ENCODE data around the gene UBE2G1. TPM values are rescaled to one million over a fixed set of nuclear protein-coding genes. Genes with fewer than 3 reads are reported as not detected.

UBE2G1 gene
- total and polyA plus RNA-seq, 2 of the 8 experiments (the other 6 are each of a cell fraction or from before 2014, with no cell fraction given) = 73.9 to 170 TPM

GRCh38 chr17:4309897-4310296, 56.6 kb downstream of the UBE2G1 start:
- no peak overlapping the region for H3K56ac ChIP-seq (replicated peaks; ENCODE audit: insufficient read length, low read depth, low read length)
- TF ChIP-seq RXRA (IDR thresholded peaks at IDR 0.05; ENCODE audit: insufficient read depth, low read depth, low read length) = no peak
- no peak for TF ChIP-seq SP4 (IDR thresholded peaks at IDR 0.05; ENCODE audit: low read length)
- TF ChIP-seq ASH2L (IDR thresholded peaks at IDR 0.05; ENCODE audit: low read length) = no peak
- no peak for TF ChIP-seq POU5F1 (IDR thresholded peaks at IDR 0.05; ENCODE audit: low read depth, low read length)
- no peak for TF ChIP-seq ATF3 (IDR thresholded peaks at IDR 0.05; ENCODE audit: insufficient read depth, low read depth, low read length)
- no peak for TF ChIP-seq CBX8 (IDR thresholded peaks at IDR 0.05; ENCODE audit: borderline replicate concordance, low read depth, low read length)
- no peak for TF ChIP-seq MAFK (IDR thresholded peaks at IDR 0.05; ENCODE audit: low read depth, low read length)
- TF ChIP-seq JUND (IDR thresholded peaks at IDR 0.05; ENCODE audit: low read length) = no peak
- TF ChIP-seq CTBP2 (IDR thresholded peaks at IDR 0.05; ENCODE audit: borderline replicate concordance, insufficient read depth, insufficient read length, low read length) = no peak
- no peak for TF ChIP-seq NRF1 (IDR thresholded peaks at IDR 0.05; ENCODE audit: low read depth, low read length)
- TF ChIP-seq E2F6 (IDR thresholded peaks at IDR 0.05) = no peak
- TF ChIP-seq NANOG (IDR thresholded peaks at IDR 0.05; ENCODE audit: insufficient read depth, low read depth, low read length, poor library complexity, severe bottlenecking) = no peak
- TF ChIP-seq CEBPB (IDR thresholded peaks at IDR 0.05; ENCODE audit: low read depth, low read length) = no peak

More at GRCh38 chr17:4309897-4310296, 56.6 kb downstream of the UBE2G1 start:
- Histone ChIP-seq H3K27me3 (replicated peaks in 1 of 4; ENCODE audit: control insufficient read depth in 3 of 4, extremely low read depth in 1 of 4, insufficient read depth in 3 of 4, low read length in 3 of 4) (no peaks in the 10 kb centered on the region), H3K4me3 (ENCODE audit: extremely low read depth in 1 of 4, insufficient read depth in 2 of 4, low read depth in 3 of 4, low read length in 4 of 4) (no peak overlapping the region), H4K8ac (ENCODE audit: extremely low read depth, insufficient read depth, low read length) (no peak overlapping the region), H3K4ac (replicated peaks; ENCODE audit: insufficient read length, low read depth, low read length) (no peak overlapping the region), H3K4me1 (replicated peaks in 1 of 4; ENCODE audit: control insufficient read depth in 3 of 4, insufficient read depth in 4 of 4, low read length in 3 of 4) (peaks cover 2 to 17% (median 5%) of the 10 kb centered on the region in 4 experiments; a peak in 5 of 7 replicates), H2BK15ac (ENCODE audit: low read length) (no peak overlapping the region), H2AK5ac (ENCODE audit: low read depth, low read length) (no peak overlapping the region), H3K18ac (ENCODE audit: extremely low read depth, low read length) (no peak overlapping the region), H3K23ac (ENCODE audit: insufficient read length) (no peak overlapping the region), H3K27ac (ENCODE audit: low read depth, low read length) (no peak overlapping the region), H3K14ac (ENCODE audit: insufficient read length) (no peak overlapping the region), H4K91ac (replicated peaks; ENCODE audit: insufficient read length, low read length) (no peak overlapping the region), H3K9me3 (ENCODE audit: insufficient read depth in 2 of 2, low read depth in 1 of 2, low read length in 1 of 2) (no peaks in the 10 kb centered on the region; a peak in 1 of 4 replicates), H2BK120ac (replicated peaks; ENCODE audit: low read depth, low read length) (no peak overlapping the region), H2BK5ac (ENCODE audit: low read depth, low read length) (no peak overlapping the region), H3K4me2 (ENCODE audit: insufficient read depth in 1 of 2, low read depth in 2 of 2, low read length in 2 of 2) (no peak overlapping the region), H3K9ac (replicated peaks in 1 of 4; ENCODE audit: extremely low read depth in 1 of 4, low read depth in 3 of 4, low read length in 3 of 4) (no peak overlapping the region), H4K5ac (ENCODE audit: insufficient read length, low read depth, low read length) (no peak overlapping the region), H2BK12ac (ENCODE audit: low read depth, low read length) (no peak overlapping the region), H2AFZ (ENCODE audit: low read length) (no peak overlapping the region), H3K79me2 (ENCODE audit: control insufficient read depth in 1 of 2, insufficient read depth in 2 of 2, low read length in 2 of 2) (peaks cover 19 to 86% of the 10 kb centered on the region in 2 experiments; a peak in 3 of 4 replicates), H4K20me1 (replicated peaks in 1 of 2; ENCODE audit: control insufficient read depth in 1 of 2, insufficient read depth in 2 of 2, low read length in 2 of 2) (peaks cover 2 to 10% of the 10 kb centered on the region in 2 experiments), H3K79me1 (ENCODE audit: low read depth, low read length) (peaks cover 3% of the 10 kb centered on the region; the same call in 1 of the 2 replicates), H2BK20ac (ENCODE audit: low read length) (no peak overlapping the region), H3K23me2 (ENCODE audit: low read depth, low read length) (no peaks in the 10 kb centered on the region), H3K36me3 (ENCODE audit: control insufficient read depth in 2 of 4, insufficient read depth in 4 of 4, low read length in 3 of 4) (peaks cover 0 to 13% (median 5%) of the 10 kb centered on the region in 4 experiments; a peak in 3 of 8 replicates)
- CTCF ChIA-PET (ENCODE audit: partially characterized antibody) = no interaction called here
- FAIRE-seq (no peak), DNase-seq (ENCODE audit: low read depth in 1 of 2, low spot score in 2 of 2) (no peak)
- POLR2A ChIA-PET (ENCODE audit: partially characterized antibody) = interaction anchor here (1.0 kb wide), 1 partner anchor 11 kb away, joined by 3 read pairs; no protein-coding TSS in a partner anchor
- WGBS, 2 experiments (ENCODE audit: extremely low coverage in 1 of 2, insufficient coverage in 1 of 2, insufficient read length in 1 of 2, insufficient replicate concordance in 2 of 2, low coverage in 1 of 2, low lambda C conversion rate in 2 of 2, missing lambda C conversion rate in 1 of 2) = 87% methylated on average over 1 of the region's 1 CpG; no CpG with 5 or more reads in 1 of the 2 experiments

Data from H1 (cell line).